ENCODE data around the gene C1QTNF12.

C1QTNF12 gene

DNA sequence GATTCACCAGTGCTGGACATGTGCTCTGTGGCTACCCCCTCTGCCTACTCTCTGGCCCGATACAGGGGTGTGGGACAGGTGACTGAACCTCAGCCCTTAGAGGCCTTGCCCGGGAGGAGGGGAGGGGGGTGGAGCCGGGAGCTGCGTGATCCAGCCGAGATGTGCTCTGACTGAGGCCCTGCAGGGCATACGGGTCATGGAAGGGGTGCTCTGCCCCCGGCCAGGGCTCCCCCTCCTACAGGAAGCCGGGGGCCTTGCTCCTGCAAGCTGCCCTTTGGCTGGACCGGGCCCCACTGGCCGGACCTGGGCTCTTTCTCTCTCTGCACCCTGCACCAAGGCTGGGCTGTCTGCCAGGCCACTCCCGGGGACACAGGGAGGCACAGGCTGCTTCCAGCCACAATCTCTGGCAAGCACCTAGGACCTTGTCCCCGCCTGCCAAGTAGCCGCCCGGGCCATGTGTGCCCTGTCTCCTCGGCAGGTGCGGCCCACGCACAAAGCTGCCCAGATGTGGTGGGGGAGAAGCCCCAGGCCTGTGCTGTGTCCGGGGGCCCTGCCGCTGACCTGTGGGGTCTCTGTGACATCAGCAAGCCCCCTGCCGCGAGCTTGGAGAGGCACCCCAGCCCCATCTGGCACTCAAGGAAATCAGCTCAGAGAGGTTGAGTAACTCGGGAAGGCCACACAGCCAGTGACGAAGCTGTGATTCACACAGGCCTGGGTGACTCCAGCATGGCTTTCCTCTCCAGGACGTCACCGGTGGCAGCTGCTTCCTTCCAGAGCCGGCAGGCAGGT lies 35.2 kb upstream of the C1QTNF12 start:
- DNase-seq: no peak

- DNase-seq: no peak
Observed at GRCh38 chr1:1280782-1281481, 34.4 kb upstream of the C1QTNF12 start.

- no peak for DNase-seq
Observed at GRCh38 chr1:1279028-1279427, 32.5 kb upstream of the C1QTNF12 start.

GRCh38 chr1:1278620-1279019 lies 32.1 kb upstream of the C1QTNF12 start:
- no peak for DNase-seq

DNA sequence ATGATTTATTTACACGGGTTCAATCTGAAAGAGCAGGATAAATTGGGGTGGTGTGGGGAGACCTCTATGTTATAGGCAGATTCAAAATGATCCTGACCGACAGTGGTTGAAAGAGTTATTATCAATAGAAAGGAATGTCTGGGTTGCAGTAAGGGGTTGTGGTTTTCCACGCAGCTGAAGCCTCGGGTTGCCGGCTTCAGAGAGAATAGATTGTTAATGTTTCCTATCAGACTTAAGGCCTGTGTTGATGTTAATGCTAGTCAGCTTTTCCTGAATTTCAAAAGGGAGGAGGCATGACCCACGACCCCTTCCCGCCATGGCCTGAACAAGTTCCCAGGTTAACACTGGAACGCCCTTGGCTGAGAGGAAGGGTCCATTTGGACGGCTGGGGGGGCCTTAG lies 29.3 kb upstream of the C1QTNF12 start:
- no peak for DNase-seq

- no peak for DNase-seq
Observed at GRCh38 chr1:1274931-1275431, 28.5 kb upstream of the C1QTNF12 start.

DNA sequence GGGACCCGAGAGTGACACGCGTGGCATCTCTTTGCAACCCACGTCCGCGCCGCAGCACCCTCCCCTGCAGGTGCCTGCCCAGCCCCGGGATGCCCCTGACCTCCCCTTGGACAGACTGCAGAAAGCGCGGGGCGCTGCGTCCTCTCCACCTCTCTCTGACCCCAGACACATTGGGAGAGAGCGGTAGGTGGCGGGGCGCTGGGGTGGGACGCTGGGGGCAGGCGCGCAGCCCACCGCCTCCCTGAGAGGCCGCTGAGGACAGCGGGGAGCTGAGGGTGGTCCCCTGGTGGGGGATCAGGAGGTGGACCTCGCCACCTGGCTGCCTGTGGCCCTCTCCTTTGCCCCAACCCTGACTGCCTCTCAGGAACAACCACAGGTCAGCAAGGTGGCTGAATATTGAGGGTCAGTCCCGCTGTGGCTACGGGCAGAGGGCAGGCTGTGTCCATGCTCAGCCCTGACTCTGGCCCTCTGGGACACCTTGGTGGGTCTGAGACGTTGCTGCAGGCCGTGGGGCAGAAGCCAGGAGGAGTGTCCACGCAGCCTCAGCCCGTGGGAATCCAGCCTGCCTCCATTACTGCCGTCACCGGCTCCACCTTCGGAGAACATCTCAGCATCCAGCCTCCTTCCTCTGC lies 27.9 kb upstream of the C1QTNF12 start:
- DNase-seq: no peak

- peak; percentile 93 for DNase-seq
Observed at GRCh38 chr1:1273512-1274298, 27.2 kb upstream of the C1QTNF12 start, which contains the start of gene UBE2J2. Gene UBE2J2 (minus strand): TSS chr1:1273854. CDS start chr1:1267992, 5,862 bp downstream.

DNA sequence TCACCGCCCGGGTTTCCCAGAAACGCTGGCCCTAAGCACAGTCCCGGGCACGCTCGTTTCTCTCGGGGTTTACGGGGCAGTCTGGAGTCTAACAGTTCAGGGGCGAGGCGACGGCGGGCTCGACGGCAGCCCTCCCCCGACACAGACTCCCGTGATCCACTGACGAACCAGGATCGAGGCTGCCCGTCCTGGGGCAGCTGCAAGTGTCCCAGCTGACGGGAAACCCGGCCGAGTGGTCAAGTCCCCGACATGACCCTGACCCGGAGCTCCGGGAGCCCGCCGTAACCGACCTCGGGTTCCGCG lies 26.6 kb upstream of the C1QTNF12 start:
- no peak for DNase-seq

- no peak for DNase-seq
Observed at GRCh38 chr1:1272341-1273208, 26.1 kb upstream of the C1QTNF12 start.

DNA sequence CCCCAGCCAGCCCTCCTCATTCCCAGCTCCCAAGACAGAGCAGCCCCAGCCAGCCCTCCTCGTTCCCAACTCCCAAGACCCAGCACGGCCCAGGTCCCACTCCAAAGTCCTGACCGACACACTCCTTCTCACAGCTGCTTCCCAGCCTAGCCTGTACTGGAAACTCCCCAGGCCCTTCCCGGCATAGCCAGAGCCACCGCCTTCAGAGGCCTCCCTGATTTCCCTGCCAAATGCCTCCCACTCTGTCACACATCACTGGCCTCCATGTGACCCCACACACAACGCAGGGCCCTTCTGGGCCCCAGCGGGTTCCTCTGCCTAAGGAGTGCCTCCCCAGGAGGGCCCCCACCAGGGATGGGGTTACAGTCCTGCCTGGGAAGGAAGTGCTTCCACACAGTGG lies 24.3 kb upstream of the C1QTNF12 start:
- DNase-seq: no peak

GRCh38 chr1:1268284-1268682 lies 21.8 kb upstream of the C1QTNF12 start:
- DNase-seq: no peak

DNA sequence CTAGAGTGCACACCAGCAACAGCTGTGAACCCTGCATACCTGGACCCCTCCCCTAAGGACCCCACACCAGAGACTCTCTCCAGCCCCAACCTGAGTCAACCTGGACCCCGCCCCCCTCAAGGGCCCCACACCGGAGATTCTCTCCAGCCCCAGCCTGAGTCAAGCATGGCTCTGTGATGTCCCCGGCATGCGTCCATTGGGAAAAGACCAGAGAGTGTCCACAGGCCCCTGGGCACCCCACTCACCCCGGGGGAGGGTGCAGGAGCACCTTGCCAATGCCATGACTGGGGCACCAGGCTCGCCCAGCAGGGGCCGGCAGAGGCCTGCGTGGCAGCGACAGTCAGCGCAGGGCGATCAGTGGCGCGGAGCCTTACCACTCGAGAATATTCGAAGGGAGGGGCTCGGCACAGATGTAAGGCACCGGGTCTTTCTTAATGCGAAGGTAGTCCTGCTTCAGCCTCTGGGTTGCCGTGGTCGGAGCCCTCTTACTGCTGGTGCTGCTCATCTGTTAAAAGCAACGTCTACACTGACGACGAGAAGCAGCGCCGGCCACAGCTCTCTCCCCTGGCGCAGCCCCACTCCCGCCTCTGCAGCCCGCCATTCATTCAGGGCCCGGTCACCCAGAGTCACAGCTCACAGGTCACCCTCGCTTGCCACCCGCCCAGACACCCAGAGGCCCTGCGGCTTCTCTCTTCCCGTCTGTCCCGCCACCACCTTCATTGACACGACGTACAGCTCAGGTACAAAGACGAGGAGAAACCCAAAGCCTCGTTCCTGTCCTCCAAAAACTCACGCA lies 21.2 kb upstream of the C1QTNF12 start:
- DNase-seq: no peak

DNA sequence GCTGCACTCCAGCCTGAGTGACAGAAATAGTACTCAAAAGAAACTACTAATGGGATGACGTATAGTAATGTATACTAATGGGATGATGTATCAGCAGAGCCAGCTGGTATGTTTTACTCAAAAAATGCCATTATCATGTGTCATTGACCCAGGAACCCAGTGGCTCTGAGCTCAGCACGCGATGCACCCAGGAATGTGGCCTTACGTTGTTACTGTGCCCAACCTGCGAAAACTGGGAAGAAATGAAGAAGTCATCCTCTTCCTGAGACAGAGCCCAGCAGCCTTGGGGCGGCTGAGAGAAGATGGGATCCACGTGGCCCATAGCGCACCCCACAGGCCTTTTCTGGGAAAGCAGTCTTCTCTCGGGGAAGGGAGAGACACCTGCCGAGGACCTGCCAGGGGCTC lies 18.3 kb upstream of the C1QTNF12 start:
- DNase-seq: no peak

DNA sequence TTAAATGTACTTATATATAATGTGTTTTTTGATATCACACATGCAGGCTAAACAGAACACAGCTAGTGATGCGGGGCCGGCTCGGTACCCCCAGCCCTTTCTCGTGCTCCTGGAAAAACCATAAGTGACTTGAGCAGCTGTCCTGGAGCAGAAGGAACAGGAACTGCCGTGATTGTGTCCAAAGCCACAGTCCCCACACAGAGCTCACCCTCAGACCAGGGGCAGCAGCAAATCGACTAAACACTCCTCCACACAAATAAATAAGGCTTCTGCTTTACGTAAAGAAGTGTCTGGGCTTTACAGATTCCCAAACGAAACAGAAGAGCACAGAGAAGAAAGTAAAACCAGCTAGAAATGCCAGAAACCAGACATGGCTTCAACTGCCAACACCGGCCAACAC lies 17.5 kb upstream of the C1QTNF12 start:
- no peak for DNase-seq

- DNase-seq: no peak
Observed at GRCh38 chr1:1262758-1263157, 16.2 kb upstream of the C1QTNF12 start.

GRCh38 chr1:1262071-1262470 lies 15.5 kb upstream of the C1QTNF12 start:
- DNase-seq: no peak

DNA sequence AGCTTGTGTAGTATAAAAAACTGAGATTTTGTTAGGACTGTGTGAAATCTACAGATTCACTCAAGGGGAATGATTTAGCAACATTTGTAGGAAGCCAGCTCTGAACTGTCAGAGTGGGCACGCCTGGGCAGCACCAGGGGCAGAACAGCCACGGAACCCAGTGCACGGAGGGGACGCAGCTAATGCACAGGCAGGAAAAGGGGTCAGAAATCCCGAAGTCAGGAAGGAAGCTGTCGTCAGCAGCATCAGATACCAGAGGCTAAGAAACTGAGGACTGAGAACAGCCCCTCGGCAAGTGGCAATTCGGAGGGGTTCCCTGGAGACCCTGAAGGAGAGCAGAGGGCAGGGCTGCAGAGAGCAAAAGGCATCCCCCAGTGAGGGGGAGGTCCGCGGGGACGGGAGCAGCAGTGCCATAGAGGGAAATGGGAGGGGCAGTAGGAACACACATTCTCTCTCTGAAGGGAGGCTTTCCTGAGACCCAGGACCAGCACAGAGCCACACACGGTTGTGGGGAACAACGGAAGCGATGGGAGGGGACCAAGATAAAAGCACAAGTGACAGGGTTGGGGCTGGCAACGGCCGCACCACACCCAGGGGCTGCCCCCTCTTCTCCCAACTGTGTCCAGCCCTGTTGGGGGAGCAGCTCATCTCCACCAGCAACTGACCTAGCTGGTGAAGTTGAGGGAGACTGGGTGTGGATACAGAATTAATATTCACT lies 14.5 kb upstream of the C1QTNF12 start:
- DNase-seq: no peak

- DNase-seq: no peak
Observed at GRCh38 chr1:1259951-1260600, 13.6 kb upstream of the C1QTNF12 start.

DNA sequence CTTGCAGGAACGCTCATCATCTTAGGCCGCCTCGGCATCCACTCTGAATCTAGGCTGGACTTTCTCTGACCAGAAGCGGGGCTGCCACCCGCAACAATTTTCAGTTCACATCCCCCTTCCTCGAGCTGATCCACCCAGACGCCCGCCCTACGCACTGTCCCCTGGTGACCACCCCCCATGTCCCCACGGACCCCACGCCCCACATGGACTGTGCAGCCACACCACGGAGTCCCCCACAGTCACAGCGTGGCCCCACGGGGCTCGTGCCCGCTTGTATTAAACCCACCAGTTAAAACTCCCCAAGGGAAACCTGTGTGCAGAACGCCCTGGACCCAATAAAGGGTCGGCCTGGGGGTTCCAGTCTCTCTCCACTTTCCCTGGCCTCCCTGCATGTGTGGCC lies 13.0 kb upstream of the C1QTNF12 start:
- DNase-seq: no peak
